K562 (cell line): ENCODE data around the gene PHF20. TPM values are rescaled to one million over a fixed set of nuclear protein-coding genes. Genes with fewer than 3 reads are reported as not detected.

Experiments used
- ATAC-seq: fragments of 200-7000 bp; cut with Tn5 transposase; 3 replicates; pipeline ENCODE4 v1.9.1; 2020; ENCODE audit warnings: moderate library complexity
- BruUV-seq: library from RNA; stranded (reverse); fragments of 400-500 nt; replicated peaks from 2 replicates; lab custom pipeline; 2021; lab: Mats Ljungman, UMichigan
- CTCF ChIA-PET: fragments of 300-600 bp; formaldehyde crosslinking; extraction: SDS; loops from one replicate; lab custom pipeline; 2021; ENCODE audit warnings: low intra/inter-chr PET ratio; lab: Yijun Ruan, JAX
- POLR2A ChIA-PET: fragments of 300-600, 350-650 bp; sonication (Branson Sonifier 250); formaldehyde crosslinking; extraction: SDS; loops from one replicate; lab custom pipeline; 2021; ENCODE audit warnings: antibody characterized with exemption, inconsistent platforms; lab: Yijun Ruan, JAX
- DNase-seq, 4 experiments: peaks; one replicate each; pipeline versions ENCODE4 v3.0.0 to v3.0.0-alpha.2; 2011 to 2018; ENCODE audit warnings: low spot score in 3 of 4, mixed read lengths in 3 of 4; ENCODE audit errors: extremely low read depth in 1 of 4
- FAIRE-seq: peaks from 2 replicates; lab custom pipeline; 2011; peaks lifted over from hg19 to GRCh38; lab: Jason Lieb, UNC
- H2AFZ ChIP-seq: 2 replicates; pipeline ENCODE4 v1.6.0; 2011; ENCODE audit warnings: low read depth, low read length, control low read depth, inconsistent platforms
- H3K27ac ChIP-seq: fragments of 200-600 bp; 3 replicates; pipeline ENCODE4 v1.8.0; 2011; ENCODE audit warnings: low read depth, mild to moderate bottlenecking, control low read depth, inconsistent platforms, low read length, moderate library complexity, mixed read lengths; ENCODE audit errors: extremely low read depth
- H3K27me3 ChIP-seq, 2 experiments: fragments of 300-600 bp in 1 of 2; 2 replicates in 1 of 2; 3 replicates in 1 of 2; pipeline versions ENCODE4 v1.6.0 to v1.8.0; 2011; ENCODE audit warnings: inconsistent platforms in 2 of 2, low read length in 2 of 2, mild to moderate bottlenecking in 1 of 2, mixed read lengths in 1 of 2, moderate library complexity in 1 of 2; ENCODE audit not compliant: control insufficient read depth in 2 of 2, insufficient read depth in 2 of 2
- H3K36me3 ChIP-seq: fragments of 300-600 bp; 3 replicates; pipeline ENCODE4 v1.8.0; 2011; ENCODE audit warnings: mild to moderate bottlenecking, low read length, inconsistent platforms; ENCODE audit not compliant: control insufficient read depth, insufficient read depth
- H3K4me1 ChIP-seq, 2 experiments: fragments of 200-600 bp in 1 of 2; replicated peaks in 1 of 2; 2 replicates in 1 of 2; 3 replicates in 1 of 2; pipeline versions ENCODE4 v1.5.1 to v1.8.0; 2011; ENCODE audit warnings: inconsistent platforms in 2 of 2, low read length in 2 of 2, mild to moderate bottlenecking in 1 of 2, mixed read lengths in 1 of 2, moderate library complexity in 1 of 2; ENCODE audit not compliant: control insufficient read depth in 2 of 2, insufficient read depth in 2 of 2
- H3K4me2 ChIP-seq: 2 replicates; pipeline ENCODE4 v1.6.1; 2011; ENCODE audit warnings: low read length, control low read depth, inconsistent platforms, mixed read lengths; ENCODE audit not compliant: insufficient read depth
- H3K4me3 ChIP-seq: fragments of 200-600 bp; sonication (generic), shearing (Covaris generic); 2 replicates; pipeline ENCODE4 v1.5.1; 2016; ENCODE audit warnings: control low read depth, inconsistent platforms
- H3K79me2 ChIP-seq: fragments of 200-600 bp; 3 replicates; pipeline ENCODE4 v1.8.0; 2011; ENCODE audit warnings: low read length, inconsistent platforms; ENCODE audit not compliant: control insufficient read depth, insufficient read depth
- H3K9ac ChIP-seq, 2 experiments: 2 replicates each; pipeline versions ENCODE4 v1.6.0 to v1.6.1; 2011; ENCODE audit warnings: low read depth in 2 of 2, low read length in 2 of 2, control low read depth in 1 of 2, inconsistent platforms in 1 of 2, mild to moderate bottlenecking in 1 of 2, mixed read lengths in 1 of 2; ENCODE audit not compliant: insufficient read depth in 1 of 2
- H3K9me1 ChIP-seq: one replicate; pipeline ENCODE4 v1.6.0; 2011; ENCODE audit warnings: inconsistent platforms, mild to moderate bottlenecking, low read length, moderate library complexity; ENCODE audit not compliant: control insufficient read depth, insufficient read depth
- H3K9me3 ChIP-seq: replicated peaks from 2 replicates; pipeline ENCODE4 v1.5.1; 2011; ENCODE audit warnings: low read depth, low read length, inconsistent platforms; ENCODE audit not compliant: control insufficient read depth, insufficient read depth
- H4K20me1 ChIP-seq: replicated peaks from 2 replicates; pipeline ENCODE4 v1.6.1; 2011; ENCODE audit warnings: low read length, inconsistent platforms, mixed read lengths; ENCODE audit not compliant: control insufficient read depth, insufficient read depth
- CGGBP1 ChIP-seq: fragments of 250-450 bp; sonication (Bioruptor Pico); IDR thresholded peaks from 2 replicates; pipeline ENCODE4 v1.9.0; 2021; ENCODE audit warnings: mild to moderate bottlenecking
- FOXJ2 ChIP-seq: fragments of 200-800 bp; sonication (Bioruptor generic); IDR thresholded peaks from 2 replicates; pipeline ENCODE4 v1.6.1; 2016; ENCODE audit warnings: missing genetic modification characterization, missing compliant biosample characterization
- FOXK2 ChIP-seq, 2 experiments: fragments of 450-650 bp; IDR thresholded peaks in 1 of 2; conservative IDR thresholded peaks in 1 of 2; 2 replicates each; pipeline ENCODE4 v1.6.1; 2016; ENCODE audit warnings: low read depth in 2 of 2, mild to moderate bottlenecking in 1 of 2
- HIVEP1 ChIP-seq: fragments of 250-450 bp; sonication (Bioruptor Pico); IDR thresholded peaks from 2 replicates; pipeline ENCODE4 v1.4.0; 2020; ENCODE audit warnings: mild to moderate bottlenecking
- HMG20A ChIP-seq: fragments of 450-650 bp; formaldehyde crosslinking; conservative IDR thresholded peaks from 2 replicates; pipeline ENCODE4 v1.4.0; 2020; ENCODE audit warnings: mild to moderate bottlenecking, mixed read lengths
- NR2C2 ChIP-seq, 2 experiments: fragments of 200-800 bp in 1 of 2; sonication (Bioruptor generic) in 1 of 2; sonication (generic) in 1 of 2; formaldehyde crosslinking in 1 of 2; IDR thresholded peaks; 2 replicates each; pipeline versions ENCODE4 v1.6.1 to v1.8.0; 2016 to 2022; ENCODE audit warnings: mild to moderate bottlenecking in 1 of 2, missing compliant biosample characterization in 1 of 2, missing genetic modification characterization in 1 of 2, missing genetic modification reagents in 1 of 2
- POU5F1 ChIP-seq: fragments of 150-350 bp; IDR thresholded peaks from 2 replicates; pipeline ENCODE4 v1.6.1; 2014; ENCODE audit warnings: borderline replicate concordance, low read length, low read depth, mild to moderate bottlenecking; ENCODE audit not compliant: partially characterized antibody
- TARDBP ChIP-seq: fragments of 450-650 bp; IDR thresholded peaks from 2 replicates; pipeline ENCODE4 v1.6.1; 2016
- TCF15 ChIP-seq: fragments of 250-450 bp; sonication (Bioruptor Pico); IDR thresholded peaks from 2 replicates; pipeline ENCODE4 v1.8.0; 2022; ENCODE audit warnings: moderate library complexity, mild to moderate bottlenecking, inconsistent platforms
- ZNF318 ChIP-seq, 2 experiments: fragments of 450-650 bp; IDR thresholded peaks; 2 replicates each; pipeline ENCODE4 v1.6.1; 2016; ENCODE audit warnings: mild to moderate bottlenecking in 2 of 2, borderline replicate concordance in 1 of 2, low read depth in 1 of 2, moderate library complexity in 1 of 2
- ZNF449 ChIP-seq: fragments of 250-450 bp; sonication (Bioruptor Pico); IDR thresholded peaks from 2 replicates; pipeline ENCODE4 v1.8.0; 2022; ENCODE audit warnings: moderate library complexity, mild to moderate bottlenecking, inconsistent platforms
- ZNF644 ChIP-seq: fragments of 200-800 bp; sonication (Bioruptor generic); IDR thresholded peaks from 2 replicates; pipeline ENCODE4 v1.6.1; 2016; ENCODE audit warnings: low read depth, missing genetic modification characterization, missing compliant biosample characterization
- WGBS: fragments of 100-300 bp; shearing (Covaris generic); methylation state at CpG from one replicate; pipeline ENCODE4 v1.1.6; 2016; ENCODE audit warnings: low coverage, mixed read lengths; ENCODE audit not compliant: insufficient coverage; ENCODE audit errors: missing lambda C conversion rate; 5-methylcytosine and 5-hydroxymethylcytosine counted together
- in situ Hi-C: fragments of 300-500 bp; cut with MboI; formaldehyde crosslinking; loops from 4 replicates; pipeline ENCODE4 v1.15.0; 2018; ENCODE audit warnings: inconsistent platforms, mixed read lengths
- intact Hi-C: fragments of 100-400 bp; cut with micrococcal nuclease; formaldehyde crosslinking; loops from 2 replicates; pipeline ENCODE4 v1.14.2; 2022
- polyA plus RNA-seq, 8 experiments: library from polyadenylated mRNA; depleted of rRNA in 4 of 8; stranded (reverse) in 5 of 8; unstranded in 3 of 8; fragments of >200 nt; fragmentation: Nextera tagmentation in 2 of 8; fragmentation: Illumina TruSeq in 1 of 8; extraction: Ambion mirVana in 2 of 8; extraction: Trizol in 1 of 8; gene quantifications; 2 replicates each; pipeline versions ENCODE4 v1.2.1 to v1.2.3, GENCODE V29; 2011 to 2014; ENCODE audit warnings: inconsistent platforms in 1 of 8, missing spikeins in 1 of 8
- total RNA-seq, 7 experiments: library from RNA; depleted of rRNA in 6 of 7; stranded (reverse); fragments of >200 nt in 6 of 7; fragmentation: Illumina TruSeq in 2 of 7; extraction: Trizol in 2 of 7; gene quantifications; 2 replicates each; pipeline versions ENCODE4 v1.2.1 to v1.2.3, GENCODE V29; 2011 to 2021; ENCODE audit warnings: low replicate concordance in 1 of 7

Gene PHF20
- total and polyA plus RNA-seq, 9 of the 15 experiments (the other 6 are each of a cell fraction or from before 2014, with no cell fraction given) = 49.9 to 196 (median 70.7) TPM

- no peak overlapping the region for H2AFZ ChIP-seq
- H3K4me3 ChIP-seq = no peak overlapping the region
- no peak for DNase-seq
- H3K79me2 ChIP-seq = no peaks in the 10 kb centered on the region
- H3K4me1 ChIP-seq = no peaks in the 10 kb centered on the region
- POLR2A ChIA-PET = interaction anchor here (0.6 to 1.6 kb wide), 4 partner anchors 9 to 154 kb away, joined by 3 to 5 read pairs (median 4); partner anchors contain the start of gene RBM39
- H3K4me2 ChIP-seq = no peak overlapping the region
- H3K27me3 ChIP-seq = no peaks in the 10 kb centered on the region
- intact Hi-C loops (no loop called here), in situ Hi-C loops (no loop called here)
- H3K36me3 ChIP-seq = peaks cover 2% of the 10 kb centered on the region; the same call in 1 of the 3 replicates
- CTCF ChIA-PET = no interaction called here
- FAIRE-seq = no peak
- no peaks in the 10 kb centered on the region for H3K9me1 ChIP-seq
- no TSS peak for BruUV-seq
- no peaks in the 10 kb centered on the region for H3K9me3 ChIP-seq
- ATAC-seq = no peak
- no peak overlapping the region for H3K27ac ChIP-seq
- H3K9ac ChIP-seq = no peak overlapping the region
- 53% methylated on average over 3 of the region's 3 CpGs for WGBS
- H4K20me1 ChIP-seq = no peaks in the 10 kb centered on the region
- TF ChIP-seq TCF15 (CRISPR knock-in tag) (no peak), HIVEP1 (CRISPR knock-in tag) (no peak), NR2C2 (CRISPR knock-in tag; IDR thresholded peaks at IDR 0.05) (no peak), NR2C2 (tag; IDR thresholded peaks at IDR 0.05) (no peak), POU5F1 (no peak), CGGBP1 (CRISPR knock-in tag) (no peak), ZNF644 (tag) (no peak), ZNF449 (no peak), ZNF318 (IDR thresholded peaks at IDR 0.05; ENCODE audit: borderline replicate concordance in 1 of 2, low read depth in 1 of 2) (no peak), FOXK2 (conservative IDR thresholded peaks at IDR 0.05 in 1 of 2, IDR thresholded peaks at IDR 0.05 in 1 of 2; ENCODE audit: low read depth in 2 of 2) (no peak), TARDBP (no peak), FOXJ2 (tag) (no peak), HMG20A (CRISPR knock-in tag) (no peak)
Observed at GRCh38 chr20:35893942-35894341, 122.1 kb downstream of the PHF20 start.
